Parathyroid adenoma (tissue), 2 donors: ENCODE results near the gene TNS2.

Experiments used
- H2AFZ ChIP-seq: fragments of 300-600 bp; sonication (generic); one replicate; pipeline ENCODE4 v1.7.0; 2017; ENCODE audit warnings: antibody characterized with exemption, mild to moderate bottlenecking
- H3K27ac ChIP-seq: fragments of 300-600 bp; sonication (generic); one replicate; pipeline ENCODE4 v1.7.0; 2017
- H3K27me3 ChIP-seq: fragments of 300-600 bp; sonication (generic); one replicate; pipeline ENCODE4 v1.7.0; 2017; ENCODE audit warnings: low read length; ENCODE audit not compliant: control insufficient read depth, insufficient read depth
- H3K36me3 ChIP-seq: fragments of 300-600 bp; sonication (generic); one replicate; pipeline ENCODE4 v1.7.0; 2017; ENCODE audit warnings: low read length; ENCODE audit not compliant: control insufficient read depth, insufficient read depth
- H3K4me1 ChIP-seq: fragments of 300-600 bp; sonication (generic); one replicate; pipeline ENCODE4 v1.7.0; 2017; ENCODE audit warnings: control low read depth
- H3K4me2 ChIP-seq: fragments of 300-600 bp; sonication (generic); one replicate; pipeline ENCODE4 v1.7.0; 2017; ENCODE audit warnings: low read length
- H3K4me3 ChIP-seq: fragments of 300-600 bp; sonication (generic); one replicate; pipeline ENCODE4 v1.7.0; 2017; ENCODE audit warnings: low read depth, low read length
- H3K79me2 ChIP-seq: fragments of 300-600 bp; sonication (generic); one replicate; pipeline ENCODE4 v1.7.0; 2017; ENCODE audit warnings: control low read depth
- H3K9ac ChIP-seq: fragments of 300-600 bp; sonication (generic); one replicate; pipeline ENCODE4 v1.7.0; 2017; ENCODE audit warnings: mild to moderate bottlenecking
- H3K9me3 ChIP-seq: fragments of 300-600 bp; sonication (generic); one replicate; pipeline ENCODE4 v1.7.0; 2017; ENCODE audit warnings: low read length; ENCODE audit not compliant: control insufficient read depth
- TF ChIP-seq, protein P1 (sequence below): fragments of 300-600 bp; sonication (generic); IDR thresholded peaks from one replicate; pipeline ENCODE4 v1.7.0; 2017; ENCODE audit warnings: antibody characterized with exemption, mild to moderate bottlenecking
- donor health status: primary hyperparathyroidism.

Gene TNS2

DNA sequence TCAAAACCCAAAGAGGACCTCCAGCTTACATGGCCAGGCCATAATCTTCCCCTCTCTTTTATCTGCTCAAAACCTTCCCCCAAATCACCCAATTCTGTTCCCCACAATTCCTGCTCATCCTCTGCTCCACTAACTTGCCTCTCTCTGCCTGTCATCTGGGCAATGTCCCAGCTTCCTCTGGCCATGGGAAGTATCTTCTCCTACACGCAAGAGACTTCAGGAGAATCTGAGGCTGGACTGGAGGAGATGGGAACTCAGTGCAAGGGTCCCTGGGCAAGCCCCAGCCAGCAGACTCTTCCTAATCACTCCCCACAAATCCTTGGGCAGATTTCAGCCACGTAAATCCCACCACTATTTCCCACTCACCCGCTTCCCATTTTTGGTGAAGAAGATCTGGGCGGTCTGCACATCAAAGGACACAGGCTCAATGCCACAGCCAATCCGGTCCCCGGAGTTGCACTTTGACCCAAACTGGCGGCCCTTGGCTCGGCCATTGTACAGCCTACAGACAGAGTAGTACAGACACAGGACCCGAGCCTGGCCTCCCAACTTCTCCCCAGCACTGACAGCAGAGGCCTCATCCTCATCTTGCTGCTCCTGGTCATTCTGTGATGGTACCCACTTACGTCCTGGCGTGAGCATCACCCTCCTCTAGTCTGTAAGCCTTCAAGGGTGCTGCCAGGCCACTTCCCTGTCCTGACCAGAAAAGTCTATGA, 24.6 kb downstream of the TNS2 start:
- peaks cover 4% of the 10 kb centered on the region for H3K4me1 ChIP-seq
- no peak overlapping the region for H3K4me2 ChIP-seq
- H3K36me3 ChIP-seq = no peaks in the 10 kb centered on the region
- H3K27ac ChIP-seq = no peak overlapping the region
- H3K9me3 ChIP-seq = no peaks in the 10 kb centered on the region
- no peak overlapping the region for H3K9ac ChIP-seq
- TF ChIP-seq, protein P1, sequence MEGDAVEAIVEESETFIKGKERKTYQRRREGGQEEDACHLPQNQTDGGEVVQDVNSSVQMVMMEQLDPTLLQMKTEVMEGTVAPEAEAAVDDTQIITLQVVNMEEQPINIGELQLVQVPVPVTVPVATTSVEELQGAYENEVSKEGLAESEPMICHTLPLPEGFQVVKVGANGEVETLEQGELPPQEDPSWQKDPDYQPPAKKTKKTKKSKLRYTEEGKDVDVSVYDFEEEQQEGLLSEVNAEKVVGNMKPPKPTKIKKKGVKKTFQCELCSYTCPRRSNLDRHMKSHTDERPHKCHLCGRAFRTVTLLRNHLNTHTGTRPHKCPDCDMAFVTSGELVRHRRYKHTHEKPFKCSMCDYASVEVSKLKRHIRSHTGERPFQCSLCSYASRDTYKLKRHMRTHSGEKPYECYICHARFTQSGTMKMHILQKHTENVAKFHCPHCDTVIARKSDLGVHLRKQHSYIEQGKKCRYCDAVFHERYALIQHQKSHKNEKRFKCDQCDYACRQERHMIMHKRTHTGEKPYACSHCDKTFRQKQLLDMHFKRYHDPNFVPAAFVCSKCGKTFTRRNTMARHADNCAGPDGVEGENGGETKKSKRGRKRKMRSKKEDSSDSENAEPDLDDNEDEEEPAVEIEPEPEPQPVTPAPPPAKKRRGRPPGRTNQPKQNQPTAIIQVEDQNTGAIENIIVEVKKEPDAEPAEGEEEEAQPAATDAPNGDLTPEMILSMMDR = no peak
- H3K4me3 ChIP-seq = no peak overlapping the region
- H2AFZ ChIP-seq = no peak overlapping the region
- H3K79me2 ChIP-seq = no peaks in the 10 kb centered on the region
- no peaks in the 10 kb centered on the region for H3K27me3 ChIP-seq

DNA sequence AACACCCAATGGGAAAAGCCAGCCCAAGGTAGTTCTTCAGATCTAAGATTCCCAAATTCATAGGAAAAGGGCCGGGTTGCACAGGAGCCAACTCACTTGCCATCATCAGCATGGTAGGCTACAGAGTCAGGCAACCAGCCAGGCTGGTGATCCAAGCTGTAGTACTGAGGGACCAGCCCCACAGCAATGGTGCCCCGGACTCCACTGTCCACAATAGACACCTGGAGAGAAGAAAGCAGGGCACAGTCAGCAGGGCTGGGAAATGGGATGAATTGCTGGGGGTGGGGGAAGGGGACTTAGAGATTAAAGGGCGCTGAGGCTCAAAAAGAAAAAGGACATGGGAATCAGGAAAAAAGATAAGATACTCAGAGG, 25.1 kb downstream of the TNS2 start:
- TF ChIP-seq, protein P1 = no peak
- H3K9ac ChIP-seq = no peak overlapping the region
- peaks cover 7% of the 10 kb centered on the region for H3K4me1 ChIP-seq
- H3K27me3 ChIP-seq = no peaks in the 10 kb centered on the region
- H3K4me2 ChIP-seq = no peak overlapping the region
- no peak overlapping the region for H2AFZ ChIP-seq
- no peaks in the 10 kb centered on the region for H3K79me2 ChIP-seq
- H3K4me3 ChIP-seq = no peak overlapping the region
- H3K9me3 ChIP-seq = no peaks in the 10 kb centered on the region
- H3K27ac ChIP-seq = no peak overlapping the region
- H3K36me3 ChIP-seq = no peaks in the 10 kb centered on the region

DNA sequence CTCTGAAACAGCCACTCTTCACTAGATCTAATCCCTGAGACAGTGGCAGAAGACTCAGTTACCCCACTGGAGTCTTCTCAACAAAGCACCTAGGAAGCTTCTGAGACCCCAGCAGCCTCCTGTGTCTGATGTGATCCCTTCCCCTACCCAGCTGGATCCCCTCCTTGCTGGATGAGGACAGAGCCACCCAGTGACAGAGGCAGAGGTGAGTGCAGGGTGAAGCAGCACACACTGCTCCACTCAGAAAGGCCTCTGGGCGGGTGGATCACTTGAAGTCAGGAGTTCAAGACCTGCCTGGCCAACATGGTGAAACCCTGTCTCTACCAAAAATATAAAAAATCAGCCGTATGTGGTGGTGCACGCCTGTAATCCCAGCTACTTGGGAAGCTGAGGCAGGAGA, 26.6 kb downstream of the TNS2 start:
- H3K9ac ChIP-seq = no peak overlapping the region
- no peak overlapping the region for H2AFZ ChIP-seq
- H3K9me3 ChIP-seq = no peaks in the 10 kb centered on the region
- H3K4me3 ChIP-seq = no peak overlapping the region
- no peak overlapping the region for H3K27ac ChIP-seq
- no peak overlapping the region for H3K4me2 ChIP-seq
- TF ChIP-seq, protein P1 = no peak
- no peaks in the 10 kb centered on the region for H3K79me2 ChIP-seq
- H3K36me3 ChIP-seq = no peaks in the 10 kb centered on the region
- H3K4me1 ChIP-seq = peaks cover 7% of the 10 kb centered on the region
- no peaks in the 10 kb centered on the region for H3K27me3 ChIP-seq

DNA sequence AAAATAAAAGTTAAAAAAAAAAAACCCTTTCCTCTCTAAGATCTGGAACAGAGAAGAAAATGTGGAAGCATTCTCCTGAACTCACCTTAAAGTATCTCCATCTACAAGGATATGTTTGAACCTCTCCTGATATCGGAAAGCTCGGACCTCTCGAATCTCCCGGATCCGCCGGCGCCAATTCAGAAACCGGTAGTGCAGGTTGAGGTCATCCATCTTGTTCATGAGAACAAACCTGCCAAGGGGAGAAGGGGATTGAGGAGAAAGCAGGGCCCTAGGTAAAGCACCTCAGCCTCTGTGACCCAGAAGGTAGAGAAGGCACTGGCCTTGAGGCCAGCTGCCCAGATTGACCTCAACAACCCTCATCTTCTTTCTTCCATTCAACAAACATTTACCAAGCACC, 27.2 kb downstream of the TNS2 start:
- no peaks in the 10 kb centered on the region for H3K79me2 ChIP-seq
- no peaks in the 10 kb centered on the region for H3K27me3 ChIP-seq
- no peak overlapping the region for H2AFZ ChIP-seq
- H3K27ac ChIP-seq = no peak overlapping the region
- H3K9ac ChIP-seq = no peak overlapping the region
- no peak overlapping the region for H3K4me2 ChIP-seq
- no peak overlapping the region for H3K4me3 ChIP-seq
- peaks cover 7% of the 10 kb centered on the region for H3K4me1 ChIP-seq
- no peaks in the 10 kb centered on the region for H3K36me3 ChIP-seq
- TF ChIP-seq, protein P1 = no peak
- H3K9me3 ChIP-seq = no peaks in the 10 kb centered on the region
